HG02938 (cell line): Measurements from ENCODE around the gene TUBB4B.

Source experiments
- ATAC-seq: cut with Tn5 transposase; IDR thresholded peaks from one replicate; pipeline ENCODE4 v1.9.1; 2021; ENCODE audit warnings: mild to moderate bottlenecking, moderate library complexity; ENCODE audit not compliant: unreplicated experiment

The TUBB4B gene

GRCh38 chr9:137270929-137271695, 30.0 kb downstream of the TUBB4B start:
- no peak for ATAC-seq

GRCh38 chr9:137271696-137272076, 30.6 kb downstream of the TUBB4B start:
- no peak for ATAC-seq

- ATAC-seq: no peak
These were observed 31.4 kb downstream of the TUBB4B start for GRCh38 chr9:137272241-137273094.

- no peak for ATAC-seq
These were observed 32.0 kb downstream of the TUBB4B start for GRCh38 chr9:137273095-137273490.

GRCh38 chr9:137273611-137274320, 32.7 kb downstream of the TUBB4B start:
- ATAC-seq: no peak

- no peak for ATAC-seq
These were observed 34.1 kb downstream of the TUBB4B start for GRCh38 chr9:137275203-137275587.

- ATAC-seq: no peak
These were observed 34.7 kb downstream of the TUBB4B start for GRCh38 chr9:137275588-137276472.

- ATAC-seq: no peak
These were observed 35.6 kb downstream of the TUBB4B start for GRCh38 chr9:137276473-137277328.

GRCh38 chr9:137277329-137278041, 36.4 kb downstream of the TUBB4B start, which contains the start of gene TOR4A:
TSS of gene TOR4A (plus strand) at chr9:137277726. CDS start at chr9:137278690, 964 bp downstream.
- peak; percentile 64 for ATAC-seq

GRCh38 chr9:137278061-137278701, 37.1 kb downstream of the TUBB4B start:
- ATAC-seq: peak; percentile 10

- no peak for ATAC-seq
These were observed 37.9 kb downstream of the TUBB4B start for GRCh38 chr9:137278721-137279711.

- ATAC-seq: no peak
These were observed 38.8 kb downstream of the TUBB4B start for GRCh38 chr9:137279741-137280473.

- no peak for ATAC-seq
These were observed 39.6 kb downstream of the TUBB4B start for GRCh38 chr9:137280474-137281344.

- ATAC-seq: no peak
These were observed 40.4 kb downstream of the TUBB4B start for GRCh38 chr9:137281345-137282116.

- ATAC-seq: no peak
These were observed 45.9 kb downstream of the TUBB4B start for GRCh38 chr9:137286975-137287383.
